ENCODE data around the gene PJVK. TPM values are rescaled to one million over a fixed set of nuclear protein-coding genes. Genes with fewer than 3 reads are reported as not detected.

Gene PJVK
- polyA plus RNA-seq, 1 experiment = 3.4 TPM

- H3K27ac ChIP-seq (ENCODE audit: low read depth, low read length) = peak overlapping the region; percentile 76
- POLR2A ChIA-PET = interaction anchor here (1.1 to 1.5 kb wide), 2 partner anchors 29 to 34 kb away, joined by 3 to 13 read pairs; partner anchors contain the start of genes PJVK and PRKRA
- no peaks in the 10 kb centered on the region for H3K27me3 ChIP-seq (ENCODE audit: control insufficient read depth, insufficient read depth, low read length)
- no peaks in the 10 kb centered on the region for H3K9me3 ChIP-seq (ENCODE audit: control insufficient read depth, insufficient read depth, low read length)
- no peak for DNase-seq (ENCODE audit: low read depth, low spot score)
- H3K4me3 ChIP-seq (ENCODE audit: low read depth, low read length) = peak overlapping the region; percentile 43
- TF ChIP-seq CTCF (IDR thresholded peaks at IDR 0.05; ENCODE audit: low read depth, low read length) = no peak
- CTCF ChIA-PET = interaction anchor here (0.6 to 1.2 kb wide), 6 partner anchors 12 to 367 kb away, joined by 3 to 7 read pairs (median 3); partner anchors contain the start of gene RBM45
Observed at GRCh38 chr2:178479758-178480226, 28.6 kb downstream of the PJVK start.

GRCh38 chr2:178480227-178481181 lies 29.3 kb downstream of the PJVK start, which contains the start of gene PLEKHA3:
Gene PLEKHA3, plus strand, starts transcription at chr2:178480457. Its CDS starts 413 bp downstream, at chr2:178480870.
- no peaks in the 10 kb centered on the region for H3K27me3 ChIP-seq (ENCODE audit: control insufficient read depth, insufficient read depth, low read length)
- H3K9me3 ChIP-seq (ENCODE audit: control insufficient read depth, insufficient read depth, low read length) = no peaks in the 10 kb centered on the region
- H3K27ac ChIP-seq (ENCODE audit: low read depth, low read length) = peak within 1 kb of the TSS; percentile 76
- CTCF ChIA-PET = interaction anchor here (0.6 to 1.2 kb wide), 6 partner anchors 12 to 368 kb away, joined by 3 to 7 read pairs (median 3); partner anchors contain the start of gene RBM45
- no peak for TF ChIP-seq CTCF (IDR thresholded peaks at IDR 0.05; ENCODE audit: low read depth, low read length)
- peak; percentile 91 for DNase-seq (ENCODE audit: low read depth, low spot score)
- POLR2A ChIA-PET = interaction anchor here (1.1 to 1.5 kb wide), 2 partner anchors 29 to 35 kb away, joined by 3 to 13 read pairs; partner anchors contain the start of genes PJVK and PRKRA
- peak within 1 kb of the TSS; percentile 83 for H3K4me3 ChIP-seq (ENCODE audit: low read depth, low read length)

- CTCF ChIA-PET = interaction anchor here (0.8 to 1.2 kb wide), 2 partner anchors 40 to 350 kb away, joined by 3 to 4 read pairs; no protein-coding TSS in a partner anchor
- H3K27me3 ChIP-seq (ENCODE audit: control insufficient read depth, insufficient read depth, low read length) = no peaks in the 10 kb centered on the region
- H3K27ac ChIP-seq (ENCODE audit: low read depth, low read length) = no peak overlapping the region
- no peak overlapping the region for H3K4me3 ChIP-seq (ENCODE audit: low read depth, low read length)
- DNase-seq (ENCODE audit: low read depth, low spot score) = no peak
- POLR2A ChIA-PET = no interaction called here
- TF ChIP-seq CTCF (IDR thresholded peaks at IDR 0.05; ENCODE audit: low read depth, low read length) = no peak
- H3K9me3 ChIP-seq (ENCODE audit: control insufficient read depth, insufficient read depth, low read length) = no peaks in the 10 kb centered on the region
Observed at GRCh38 chr2:178482437-178482836, 31.3 kb downstream of the PJVK start.

- Histone ChIP-seq H3K27ac (ENCODE audit: low read depth, low read length) (no peak overlapping the region), H3K27me3 (ENCODE audit: control insufficient read depth, insufficient read depth, low read length) (no peaks in the 10 kb centered on the region), H3K4me3 (ENCODE audit: low read depth, low read length) (no peak overlapping the region), H3K9me3 (ENCODE audit: control insufficient read depth, insufficient read depth, low read length) (no peaks in the 10 kb centered on the region)
- CTCF ChIA-PET = interaction anchor here (0.6 kb wide), 1 partner anchor 373 kb away, joined by 3 read pairs; no protein-coding TSS in a partner anchor
- no peak for DNase-seq (ENCODE audit: low read depth, low spot score)
- POLR2A ChIA-PET = no interaction called here
- TF ChIP-seq CTCF (IDR thresholded peaks at IDR 0.05; ENCODE audit: low read depth, low read length) = no peak
Observed at GRCh38 chr2:178484245-178485041, 33.3 kb downstream of the PJVK start.

All from AG04450 (cell line).